ENCODE data around the gene BDKRB1. TPM values are rescaled to one million over a fixed set of nuclear protein-coding genes. Genes with fewer than 3 reads are reported as not detected.

The BDKRB1 gene
- polyA plus RNA-seq, 2 of the 4 experiments (the other 2 are of a cell fraction): 2.8 to 3.5 TPM

DNA sequence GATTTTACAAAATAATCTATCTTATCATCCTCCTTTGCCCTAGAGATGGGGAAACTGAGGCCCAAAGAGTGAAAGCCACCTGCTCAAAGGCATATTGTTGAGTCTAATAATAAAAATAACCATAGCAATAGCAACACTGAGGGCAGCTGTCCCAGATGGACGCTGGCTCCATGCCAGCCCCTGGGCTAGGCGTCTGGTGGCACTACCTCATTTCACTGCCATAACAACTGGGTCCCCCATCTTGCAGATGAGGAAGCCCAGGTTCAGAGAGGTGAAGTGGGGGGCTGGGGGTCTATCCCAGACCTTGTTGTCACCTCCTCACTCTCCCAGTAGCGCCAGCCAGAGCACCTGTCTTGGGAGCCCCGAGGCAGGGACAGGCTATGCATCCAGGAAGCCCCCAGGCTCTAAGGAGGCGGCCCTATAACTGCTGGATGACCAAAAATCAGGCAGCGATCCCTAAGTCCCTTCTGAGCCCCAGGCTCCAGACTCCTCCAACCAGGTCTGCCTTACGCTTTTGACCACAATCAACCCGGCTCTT, 38.6 kb upstream of the BDKRB1 start:
- DNase-seq (ENCODE audit: low read depth in 1 of 2, low spot score in 1 of 2) (no peak), FAIRE-seq (no peak), ATAC-seq (no peak)
- Histone ChIP-seq H3K9me3 (peaks cover under 1% of the 10 kb centered on the region; the same call in 2 of the 3 replicates), H3K4me1 (peaks cover 33% of the 10 kb centered on the region), H3K27ac (peak overlapping the region in 1 of 2 experiments; percentile 9; a peak in 1 of 6 replicates), H3K4me3 (no peak overlapping the region), H3K4me2 (no peak overlapping the region)
- ChIA-PET CTCF (interaction anchor here (1.0 to 1.6 kb wide), 3 partner anchors 13 to 118 kb away, joined by 3 to 5 read pairs (median 3); no protein-coding TSS in a partner anchor), POLR2A (no interaction called here)
- 69% methylated on average over 8 of the region's 8 CpGs for WGBS (ENCODE audit: missing lambda C conversion rate)
- TF ChIP-seq CEBPB (IDR thresholded peaks at IDR 0.05) (no peak), ZFP36 (IDR thresholded peaks at IDR 0.05; ENCODE audit: borderline replicate concordance, partially characterized antibody) (no peak), HOXB13 (CRISPR knock-in tag; IDR thresholded peaks at IDR 0.05; ENCODE audit: low read depth) (no peak), RAD21 (conservative IDR thresholded peaks at IDR 0.05 in 1 of 2, IDR thresholded peaks at IDR 0.05 in 1 of 2) (no peak), CBX8 (IDR thresholded peaks at IDR 0.05) (no peak), MAZ (IDR thresholded peaks at IDR 0.05; ENCODE audit: borderline replicate concordance, low read depth, low read length) (no peak), CBX2 (IDR thresholded peaks at IDR 0.05; ENCODE audit: borderline replicate concordance, low read depth) (no peak), GATA3 (IDR thresholded peaks at IDR 0.05; ENCODE audit: borderline replicate concordance) (no peak), EHF (CRISPR knock-in tag; IDR thresholded peaks at IDR 0.05) (no peak)
- TF ChIP-seq, protein P1, sequence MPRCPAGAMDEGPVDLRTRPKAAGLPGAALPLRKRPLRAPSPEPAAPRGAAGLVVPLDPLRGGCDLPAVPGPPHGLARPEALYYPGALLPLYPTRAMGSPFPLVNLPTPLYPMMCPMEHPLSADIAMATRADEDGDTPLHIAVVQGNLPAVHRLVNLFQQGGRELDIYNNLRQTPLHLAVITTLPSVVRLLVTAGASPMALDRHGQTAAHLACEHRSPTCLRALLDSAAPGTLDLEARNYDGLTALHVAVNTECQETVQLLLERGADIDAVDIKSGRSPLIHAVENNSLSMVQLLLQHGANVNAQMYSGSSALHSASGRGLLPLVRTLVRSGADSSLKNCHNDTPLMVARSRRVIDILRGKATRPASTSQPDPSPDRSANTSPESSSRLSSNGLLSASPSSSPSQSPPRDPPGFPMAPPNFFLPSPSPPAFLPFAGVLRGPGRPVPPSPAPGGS (IDR thresholded peaks at IDR 0.05): no peak
- TF ChIP-seq, protein P2, sequence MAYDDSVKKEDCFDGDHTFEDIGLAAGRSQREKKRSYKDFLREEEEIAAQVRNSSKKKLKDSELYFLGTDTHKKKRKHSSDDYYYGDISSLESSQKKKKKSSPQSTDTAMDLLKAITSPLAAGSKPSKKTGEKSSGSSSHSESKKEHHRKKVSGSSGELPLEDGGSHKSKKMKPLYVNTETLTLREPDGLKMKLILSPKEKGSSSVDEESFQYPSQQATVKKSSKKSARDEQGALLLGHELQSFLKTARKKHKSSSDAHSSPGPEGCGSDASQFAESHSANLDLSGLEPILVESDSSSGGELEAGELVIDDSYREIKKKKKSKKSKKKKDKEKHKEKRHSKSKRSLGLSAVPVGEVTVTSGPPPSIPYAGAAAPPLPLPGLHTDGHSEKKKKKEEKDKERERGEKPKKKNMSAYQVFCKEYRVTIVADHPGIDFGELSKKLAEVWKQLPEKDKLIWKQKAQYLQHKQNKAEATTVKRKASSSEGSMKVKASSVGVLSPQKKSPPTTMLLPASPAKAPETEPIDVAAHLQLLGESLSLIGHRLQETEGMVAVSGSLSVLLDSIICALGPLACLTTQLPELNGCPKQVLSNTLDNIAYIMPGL (CRISPR knock-in tag; IDR thresholded peaks at IDR 0.05; ENCODE audit: borderline replicate concordance): no peak
- TF ChIP-seq, protein P3, sequence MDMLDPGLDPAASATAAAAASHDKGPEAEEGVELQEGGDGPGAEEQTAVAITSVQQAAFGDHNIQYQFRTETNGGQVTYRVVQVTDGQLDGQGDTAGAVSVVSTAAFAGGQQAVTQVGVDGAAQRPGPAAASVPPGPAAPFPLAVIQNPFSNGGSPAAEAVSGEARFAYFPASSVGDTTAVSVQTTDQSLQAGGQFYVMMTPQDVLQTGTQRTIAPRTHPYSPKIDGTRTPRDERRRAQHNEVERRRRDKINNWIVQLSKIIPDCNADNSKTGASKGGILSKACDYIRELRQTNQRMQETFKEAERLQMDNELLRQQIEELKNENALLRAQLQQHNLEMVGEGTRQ (IDR thresholded peaks at IDR 0.05): no peak

DNA sequence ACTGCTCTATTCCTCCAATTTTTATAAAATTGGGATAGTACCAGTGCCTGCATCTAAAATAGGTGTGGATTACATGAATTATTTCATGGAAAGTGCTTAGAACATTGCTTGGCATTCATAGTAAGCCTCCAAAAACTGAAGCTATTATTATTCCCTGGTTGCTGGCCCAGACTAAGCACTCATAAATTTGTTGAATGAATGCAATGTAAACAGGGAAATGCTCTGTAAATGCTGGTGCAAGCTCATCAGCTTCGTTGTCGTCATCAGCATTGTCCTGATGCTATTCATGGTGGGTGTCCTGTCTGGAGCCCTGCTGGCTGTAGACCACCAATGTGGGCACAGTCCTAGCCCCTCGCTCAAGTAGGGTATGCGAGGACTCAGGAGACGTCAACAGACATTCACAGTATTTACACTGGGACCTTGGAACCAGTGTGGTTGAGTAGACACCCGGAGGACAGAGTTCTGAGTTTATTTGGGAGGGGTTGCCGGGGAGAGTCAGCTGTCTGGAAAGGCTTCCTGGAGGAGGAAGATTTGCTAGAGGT, 34.8 kb upstream of the BDKRB1 start:
- no peak for TF ChIP-seq KDM5A (IDR thresholded peaks at IDR 0.05)

DNA sequence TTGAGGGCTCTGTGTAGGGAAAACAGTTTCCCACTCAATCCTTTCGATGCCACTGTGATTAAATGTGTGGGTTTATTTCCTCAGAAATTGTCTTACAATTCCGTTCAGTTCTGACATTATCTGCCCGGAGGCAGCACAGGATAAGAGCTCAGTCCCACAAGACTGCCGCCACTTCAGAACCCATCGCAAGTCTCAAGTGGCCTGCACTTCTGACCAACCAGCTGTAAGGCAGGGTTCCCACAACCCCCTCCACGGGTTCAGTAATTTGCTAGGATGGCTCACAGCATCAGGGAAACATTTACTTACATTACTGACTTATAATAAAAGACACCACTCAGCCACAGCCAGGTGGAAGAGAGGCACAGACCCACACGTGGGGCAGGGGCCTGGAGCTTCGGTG, 34.2 kb upstream of the BDKRB1 start:
- ATAC-seq: no peak
- Histone ChIP-seq H3K4me1 (peaks cover 36% of the 10 kb centered on the region), H3K27ac (no peak overlapping the region), H3K4me2 (no peak overlapping the region), H3K4me3 (no peak overlapping the region), H3K9me3 (no peaks in the 10 kb centered on the region)
- ChIA-PET CTCF (interaction anchor here (0.7 to 1.8 kb wide), 4 partner anchors 11 to 202 kb away, joined by 3 to 4 read pairs (median 4); no protein-coding TSS in a partner anchor), POLR2A (no interaction called here)
- FAIRE-seq: no peak
- TF ChIP-seq POLR2AphosphoS2 (conservative IDR thresholded peaks at IDR 0.05; ENCODE audit: low read length): no peak
- TF ChIP-seq, protein P1 (IDR thresholded peaks at IDR 0.05): no peak
- TF ChIP-seq RFX5 (IDR thresholded peaks at IDR 0.05): no peak
- TF ChIP-seq, protein P4, sequence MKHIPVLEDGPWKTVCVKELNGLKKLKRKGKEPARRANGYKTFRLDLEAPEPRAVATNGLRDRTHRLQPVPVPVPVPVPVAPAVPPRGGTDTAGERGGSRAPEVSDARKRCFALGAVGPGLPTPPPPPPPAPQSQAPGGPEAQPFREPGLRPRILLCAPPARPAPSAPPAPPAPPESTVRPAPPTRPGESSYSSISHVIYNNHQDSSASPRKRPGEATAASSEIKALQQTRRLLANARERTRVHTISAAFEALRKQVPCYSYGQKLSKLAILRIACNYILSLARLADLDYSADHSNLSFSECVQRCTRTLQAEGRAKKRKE (CRISPR knock-in tag; IDR thresholded peaks at IDR 0.05; ENCODE audit: low read depth): no peak
- TF ChIP-seq KDM5A (IDR thresholded peaks at IDR 0.05): no peak
- no peak for TF ChIP-seq CHD4 (IDR thresholded peaks at IDR 0.05; ENCODE audit: borderline replicate concordance)
- TF ChIP-seq SREBF2 (IDR thresholded peaks at IDR 0.05): no peak
- TF ChIP-seq, protein P5, sequence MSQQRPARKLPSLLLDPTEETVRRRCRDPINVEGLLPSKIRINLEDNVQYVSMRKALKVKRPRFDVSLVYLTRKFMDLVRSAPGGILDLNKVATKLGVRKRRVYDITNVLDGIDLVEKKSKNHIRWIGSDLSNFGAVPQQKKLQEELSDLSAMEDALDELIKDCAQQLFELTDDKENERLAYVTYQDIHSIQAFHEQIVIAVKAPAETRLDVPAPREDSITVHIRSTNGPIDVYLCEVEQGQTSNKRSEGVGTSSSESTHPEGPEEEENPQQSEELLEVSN (IDR thresholded peaks at IDR 0.05; ENCODE audit: borderline replicate concordance, low read depth): no peak
- TF ChIP-seq EHMT2 (IDR thresholded peaks at IDR 0.05; ENCODE audit: low read depth): no peak
- TF ChIP-seq TFCP2L1 (CRISPR knock-in tag; IDR thresholded peaks at IDR 0.05): no peak
- DNase-seq (ENCODE audit: low read depth in 1 of 2, low spot score in 1 of 2): no peak
- WGBS (ENCODE audit: missing lambda C conversion rate): 73% methylated on average over 8 of the region's 8 CpGs

More for the DNA sequence above, 34.8 kb upstream of the BDKRB1 start:
- Histone ChIP-seq H3K9me3 (no peaks in the 10 kb centered on the region), H3K4me2 (no peak overlapping the region), H3K4me3 (no peak overlapping the region), H3K27ac (0 out of 6 replicates have a peak overlapping the region, but pooled peaks of 1 of the 2 experiments have one; percentile 10), H3K4me1 (peaks cover 36% of the 10 kb centered on the region)
- FAIRE-seq (no peak), DNase-seq (ENCODE audit: low read depth in 1 of 2, low spot score in 1 of 2) (no peak), ATAC-seq (no peak)
- 60% methylated on average over 7 of the region's 7 CpGs for WGBS (ENCODE audit: missing lambda C conversion rate)
- ChIA-PET POLR2A (no interaction called here), CTCF (interaction anchor here (1.2 to 1.7 kb wide), 2 partner anchors 122 to 203 kb away, joined by 3 to 4 read pairs; no protein-coding TSS in a partner anchor)
